Mesendoderm (in vitro differentiated cells): Measurements from ENCODE around the gene DFFB.
A peak's percentile ranks its signal among the peaks of the same experiment; 100 is the strongest.

ENCODE experiments used
- DNase-seq: peaks from one replicate; pipeline ENCODE4 v3.0.0; 2013
- H2AK5ac ChIP-seq: 2 replicates; pipeline ENCODE4 v1.6.1; 2013; ENCODE audit warnings: low read length, inconsistent platforms
- H2BK120ac ChIP-seq: 2 replicates; pipeline ENCODE4 v1.6.1; 2013; ENCODE audit warnings: low read depth, mild to moderate bottlenecking, low read length, moderate library complexity, mixed read lengths
- H2BK15ac ChIP-seq: replicated peaks from 2 replicates; pipeline ENCODE4 v1.6.1; 2013; ENCODE audit warnings: low read depth, mild to moderate bottlenecking, moderate library complexity
- H2BK5ac ChIP-seq: 2 replicates; pipeline ENCODE4 v1.6.1; 2013; ENCODE audit warnings: low read length, inconsistent platforms
- H3K18ac ChIP-seq: 2 replicates; pipeline ENCODE4 v1.6.1; 2013; ENCODE audit warnings: mild to moderate bottlenecking, low read length, mixed read lengths
- H3K23ac ChIP-seq: one replicate; pipeline ENCODE4 v1.6.1; 2013; ENCODE audit warnings: low read length
- H3K27ac ChIP-seq: 2 replicates; pipeline ENCODE4 v1.5.1; 2013; ENCODE audit warnings: low read depth, mild to moderate bottlenecking, inconsistent platforms, low read length, moderate library complexity
- H3K27me3 ChIP-seq: 2 replicates; pipeline ENCODE4 v1.6.1; 2013; ENCODE audit warnings: low read length, control low read depth, mild to moderate bottlenecking, inconsistent platforms; ENCODE audit not compliant: insufficient read depth, poor library complexity
- H3K36me3 ChIP-seq: 2 replicates; pipeline ENCODE4 v1.6.1; 2013; ENCODE audit warnings: low read length, inconsistent platforms; ENCODE audit not compliant: control insufficient read depth, insufficient read depth
- H3K4ac ChIP-seq: one replicate; pipeline ENCODE4 v1.6.1; 2013; ENCODE audit warnings: low read depth, mild to moderate bottlenecking, low read length, moderate library complexity
- H3K4me1 ChIP-seq: 2 replicates; pipeline ENCODE4 v1.6.1; 2013; ENCODE audit warnings: low read depth, low read length, inconsistent platforms; ENCODE audit not compliant: control insufficient read depth
- H3K4me2 ChIP-seq: 2 replicates; pipeline ENCODE4 v1.6.1; 2013; ENCODE audit warnings: low read length
- H3K4me3 ChIP-seq: 2 replicates; pipeline ENCODE4 v1.5.1; 2013; ENCODE audit warnings: mild to moderate bottlenecking, low read length
- H3K56ac ChIP-seq: one replicate; pipeline ENCODE4 v1.6.1; 2013; ENCODE audit warnings: low read length
- H3K79me1 ChIP-seq: 2 replicates; pipeline ENCODE4 v1.6.1; 2013; ENCODE audit warnings: low read length, inconsistent platforms
- H3K79me2 ChIP-seq: 2 replicates; pipeline ENCODE4 v1.6.1; 2013; ENCODE audit warnings: mild to moderate bottlenecking, low read length; ENCODE audit not compliant: control insufficient read depth, insufficient read depth
- H3K9ac ChIP-seq: 2 replicates; pipeline ENCODE4 v1.6.1; 2013; ENCODE audit warnings: low read length, inconsistent platforms
- H4K5ac ChIP-seq: one replicate; pipeline ENCODE4 v1.6.1; 2013; ENCODE audit warnings: low read length
- H4K8ac ChIP-seq: one replicate; pipeline ENCODE4 v1.6.1; 2013; ENCODE audit warnings: low read depth, mild to moderate bottlenecking, control low read depth, low read length, moderate library complexity
- WGBS: extraction: QIAGEN DNeasy Blood & Tissue Kit; methylation state at CpG from one replicate; pipeline ENCODE4 v1.1.7; 2013; ENCODE audit warnings: low lambda C conversion rate, missing lambda C conversion rate; ENCODE audit not compliant: insufficient coverage; ENCODE audit errors: extremely low coverage; 5-methylcytosine and 5-hydroxymethylcytosine counted together

Gene DFFB

GRCh38 chr1:3868464-3869006 is 11.3 kb downstream of the DFFB start:
- Histone ChIP-seq H3K79me2 (no peaks in the 10 kb centered on the region), H3K36me3 (no peaks in the 10 kb centered on the region), H2AK5ac (no peak overlapping the region), H3K18ac (no peak overlapping the region), H4K8ac (no peak overlapping the region), H2BK120ac (no peak overlapping the region), H2BK15ac (no peak overlapping the region), H3K56ac (no peak overlapping the region), H3K4ac (no peak overlapping the region), H3K23ac (no peak overlapping the region), H2BK5ac (no peak overlapping the region), H3K79me1 (no peaks in the 10 kb centered on the region), H3K27ac (no peak overlapping the region), H3K4me2 (no peak overlapping the region), H3K4me1 (no peaks in the 10 kb centered on the region), H4K5ac (no peak overlapping the region), H3K27me3 (no peaks in the 10 kb centered on the region), H3K9ac (no peak overlapping the region), H3K4me3 (no peak overlapping the region)
- no CpG with 5 or more reads among the region's 13 CpGs for whole genome bisulfite sequencing
- no peak for DNase-seq

GRCh38 chr1:3869751-3870301 is 12.6 kb downstream of the DFFB start:
- peak; percentile 14 for DNase-seq
- no peak overlapping the region for H3K9ac ChIP-seq
- no peaks in the 10 kb centered on the region for H3K4me1 ChIP-seq
- no peak overlapping the region for H4K5ac ChIP-seq
- no peak overlapping the region for H4K8ac ChIP-seq
- no peak overlapping the region for H3K23ac ChIP-seq
- H2AK5ac ChIP-seq = no peak overlapping the region
- H3K27me3 ChIP-seq = no peaks in the 10 kb centered on the region
- H3K56ac ChIP-seq = no peak overlapping the region
- no peak overlapping the region for H3K4me3 ChIP-seq
- no peak overlapping the region for H2BK5ac ChIP-seq
- H3K4me2 ChIP-seq = no peak overlapping the region
- H3K18ac ChIP-seq = no peak overlapping the region
- H2BK15ac ChIP-seq = no peak overlapping the region
- H3K79me1 ChIP-seq = no peaks in the 10 kb centered on the region
- H2BK120ac ChIP-seq = no peak overlapping the region
- no peaks in the 10 kb centered on the region for H3K79me2 ChIP-seq
- no peak overlapping the region for H3K27ac ChIP-seq
- H3K36me3 ChIP-seq = no peaks in the 10 kb centered on the region
- WGBS = no CpG with 5 or more reads among the region's 18 CpGs
- no peak overlapping the region for H3K4ac ChIP-seq

GRCh38 chr1:3871451-3871805 is 14.2 kb downstream of the DFFB start:
- Histone ChIP-seq H3K4ac (no peak overlapping the region), H3K56ac (no peak overlapping the region)

GRCh38 chr1:3872546-3872945 is 15.3 kb downstream of the DFFB start:
- H3K56ac ChIP-seq = no peak overlapping the region
- no peak overlapping the region for H2BK5ac ChIP-seq
- H3K4me3 ChIP-seq = no peak overlapping the region
- no peak overlapping the region for H4K5ac ChIP-seq
- H4K8ac ChIP-seq = no peak overlapping the region
- no peaks in the 10 kb centered on the region for H3K4me1 ChIP-seq
- no peaks in the 10 kb centered on the region for H3K36me3 ChIP-seq
- no peak overlapping the region for H3K18ac ChIP-seq
- no peaks in the 10 kb centered on the region for H3K79me2 ChIP-seq
- H3K4me2 ChIP-seq = no peak overlapping the region
- H3K27ac ChIP-seq = no peak overlapping the region
- H3K23ac ChIP-seq = no peak overlapping the region
- H3K9ac ChIP-seq = no peak overlapping the region
- H2BK15ac ChIP-seq = no peak overlapping the region
- no peak overlapping the region for H3K4ac ChIP-seq
- no peaks in the 10 kb centered on the region for H3K27me3 ChIP-seq
- no peaks in the 10 kb centered on the region for H3K79me1 ChIP-seq
- no peak overlapping the region for H2AK5ac ChIP-seq
- DNase-seq = no peak
- WGBS = no CpG with 5 or more reads among the region's 8 CpGs
- no peak overlapping the region for H2BK120ac ChIP-seq

More at GRCh38 chr1:3871451-3871805, 14.2 kb downstream of the DFFB start:
- Histone ChIP-seq H3K23ac (no peak overlapping the region), H4K5ac (no peak overlapping the region), H3K18ac (no peak overlapping the region), H3K27me3 (no peaks in the 10 kb centered on the region), H2AK5ac (no peak overlapping the region), H2BK120ac (no peak overlapping the region), H2BK15ac (no peak overlapping the region), H3K79me1 (no peaks in the 10 kb centered on the region), H4K8ac (no peak overlapping the region), H3K79me2 (no peaks in the 10 kb centered on the region), H3K27ac (no peak overlapping the region), H3K4me1 (no peaks in the 10 kb centered on the region), H3K4me2 (no peak overlapping the region), H3K9ac (no peak overlapping the region), H3K4me3 (no peak overlapping the region), H3K36me3 (no peaks in the 10 kb centered on the region), H2BK5ac (no peak overlapping the region)
- WGBS = no CpG with 5 or more reads among the region's 7 CpGs
- no peak for DNase-seq

GRCh38 chr1:3874736-3875135 is 17.5 kb downstream of the DFFB start:
- no peak overlapping the region for H4K8ac ChIP-seq
- H3K9ac ChIP-seq = no peak overlapping the region

GRCh38 chr1:3876716-3877115 is 19.4 kb downstream of the DFFB start:
- Histone ChIP-seq H3K79me1 (no peaks in the 10 kb centered on the region), H2BK120ac (no peak overlapping the region), H3K18ac (no peak overlapping the region), H3K4me1 (no peaks in the 10 kb centered on the region), H4K8ac (no peak overlapping the region), H3K27me3 (no peaks in the 10 kb centered on the region), H3K4me2 (no peak overlapping the region), H3K79me2 (no peaks in the 10 kb centered on the region), H2BK5ac (no peak overlapping the region), H3K23ac (no peak overlapping the region), H3K9ac (no peak overlapping the region), H3K4me3 (no peak overlapping the region), H3K4ac (no peak overlapping the region), H4K5ac (no peak overlapping the region), H3K36me3 (no peaks in the 10 kb centered on the region), H3K27ac (no peak overlapping the region), H2AK5ac (no peak overlapping the region), H2BK15ac (no peak overlapping the region), H3K56ac (no peak overlapping the region)
- WGBS = no CpG with 5 or more reads among the region's 16 CpGs
- DNase-seq = no peak

More at GRCh38 chr1:3874736-3875135, 17.5 kb downstream of the DFFB start:
- Histone ChIP-seq H2BK15ac (no peak overlapping the region), H3K36me3 (no peaks in the 10 kb centered on the region), H3K79me1 (no peaks in the 10 kb centered on the region), H2AK5ac (no peak overlapping the region), H3K27me3 (no peaks in the 10 kb centered on the region), H3K27ac (no peak overlapping the region), H2BK5ac (no peak overlapping the region), H3K4ac (no peak overlapping the region), H3K23ac (no peak overlapping the region), H3K56ac (no peak overlapping the region), H3K79me2 (no peaks in the 10 kb centered on the region), H3K4me2 (no peak overlapping the region), H3K18ac (no peak overlapping the region), H4K5ac (no peak overlapping the region), H3K4me1 (no peaks in the 10 kb centered on the region), H2BK120ac (no peak overlapping the region), H3K4me3 (no peak overlapping the region)
- DNase-seq = no peak
- WGBS = no CpG with 5 or more reads among the region's 23 CpGs
